Liver (tissue), 9 donors: ENCODE results near the gene MMP14. TPM values are rescaled to one million over a fixed set of nuclear protein-coding genes. Genes with fewer than 3 reads are reported as not detected.

ENCODE experiments used
- DNase-seq: peaks from one replicate; pipeline ENCODE4 v3.0.0-alpha.2; 2017; ENCODE audit warnings: low spot score
- H3K27ac ChIP-seq, 2 donors: one replicate each; pipeline ENCODE4 v1.7.0; 2013; ENCODE audit warnings: inconsistent platforms in 2 of 2, low read length in 2 of 2, control low read depth in 1 of 2, low read depth in 1 of 2, mild to moderate bottlenecking in 1 of 2
- H3K27me3 ChIP-seq, 4 donors: one replicate each; pipeline versions ENCODE4 v1.6.1 to v1.7.0; 2013; ENCODE audit warnings: low read length in 3 of 4, inconsistent platforms in 1 of 4, mild to moderate bottlenecking in 1 of 4, moderate library complexity in 1 of 4; ENCODE audit not compliant: control insufficient read depth in 4 of 4, insufficient read depth in 4 of 4
- H3K36me3 ChIP-seq, 4 donors: one replicate each; pipeline versions ENCODE4 v1.6.1 to v1.7.0; 2013; ENCODE audit warnings: low read length in 3 of 4, mild to moderate bottlenecking in 3 of 4, low read depth in 1 of 4, moderate library complexity in 1 of 4; ENCODE audit not compliant: control insufficient read depth in 4 of 4, insufficient read depth in 3 of 4
- H3K4me1 ChIP-seq, 4 donors: one replicate each; pipeline versions ENCODE4 v1.6.1 to v1.7.0; 2013; ENCODE audit warnings: low read length in 3 of 4, mild to moderate bottlenecking in 3 of 4, moderate library complexity in 1 of 4; ENCODE audit not compliant: control insufficient read depth in 4 of 4, insufficient read depth in 4 of 4
- H3K4me3 ChIP-seq, 3 donors: one replicate each; pipeline versions ENCODE4 v1.6.1 to v1.7.0; 2013; ENCODE audit warnings: low read length in 3 of 3, control low read depth in 1 of 3, low read depth in 1 of 3, mild to moderate bottlenecking in 1 of 3
- H3K9ac ChIP-seq, 2 donors: one replicate each; pipeline ENCODE4 v1.7.0; 2013; ENCODE audit warnings: low read length in 2 of 2, mild to moderate bottlenecking in 2 of 2, moderate library complexity in 2 of 2, control low read depth in 1 of 2, low read depth in 1 of 2
- H3K9me3 ChIP-seq, 4 donors: one replicate each; pipeline versions ENCODE4 v1.6.1 to v1.7.0; 2013; ENCODE audit warnings: low read length in 3 of 4; ENCODE audit not compliant: control insufficient read depth in 4 of 4
- EGR1 ChIP-seq, 2 donors: IDR thresholded peaks; 2 replicates each; pipeline ENCODE4 v1.6.1; 2016 to 2018; ENCODE audit warnings: antibody characterized with exemption in 2 of 2, low read depth in 2 of 2
- FOXA1 ChIP-seq: IDR thresholded peaks from 2 replicates; pipeline ENCODE4 v1.6.1; 2016; ENCODE audit warnings: antibody characterized with exemption
- FOXA2 ChIP-seq: IDR thresholded peaks from 2 replicates; pipeline ENCODE4 v1.6.1; 2016; ENCODE audit warnings: antibody characterized with exemption
- GABPA ChIP-seq, 2 donors: IDR thresholded peaks in 1 of 2; conservative IDR thresholded peaks in 1 of 2; 2 replicates each; pipeline ENCODE4 v1.6.1; 2016; ENCODE audit warnings: antibody characterized with exemption in 2 of 2, mild to moderate bottlenecking in 1 of 2, moderate library complexity in 1 of 2
- HNF4A ChIP-seq, 2 donors: conservative IDR thresholded peaks; 2 replicates each; pipeline ENCODE4 v1.6.1; 2016; ENCODE audit warnings: antibody characterized with exemption in 2 of 2, mild to moderate bottlenecking in 2 of 2
- HNF4G ChIP-seq: IDR thresholded peaks from 2 replicates; pipeline ENCODE4 v1.6.1; 2016; ENCODE audit warnings: antibody characterized with exemption
- JUND ChIP-seq, 2 donors: IDR thresholded peaks; 2 replicates each; pipeline ENCODE4 v1.6.1; 2016; ENCODE audit warnings: antibody characterized with exemption in 2 of 2
- NR2F2 ChIP-seq: IDR thresholded peaks from 2 replicates; pipeline ENCODE4 v1.6.1; 2016; ENCODE audit warnings: antibody characterized with exemption
- RAD21 ChIP-seq, 2 donors: IDR thresholded peaks; 2 replicates each; pipeline ENCODE4 v1.6.1; 2016; ENCODE audit warnings: antibody characterized with exemption in 2 of 2, mild to moderate bottlenecking in 2 of 2
- RXRA ChIP-seq, 2 donors: IDR thresholded peaks; 2 replicates each; pipeline ENCODE4 v1.6.1; 2017 to 2018; ENCODE audit warnings: antibody characterized with exemption in 2 of 2, mild to moderate bottlenecking in 1 of 2
- SP1 ChIP-seq: IDR thresholded peaks from 2 replicates; pipeline ENCODE4 v1.6.1; 2018; ENCODE audit warnings: antibody characterized with exemption, mild to moderate bottlenecking
- YY1 ChIP-seq: IDR thresholded peaks from 2 replicates; pipeline ENCODE4 v1.6.1; 2016; ENCODE audit warnings: antibody characterized with exemption, mild to moderate bottlenecking
- WGBS: extraction: QIAGEN DNeasy Blood & Tissue Kit; methylation state at CpG from one replicate; pipeline ENCODE4 v1.1.7; 2013; 5-methylcytosine and 5-hydroxymethylcytosine counted together
- polyA plus RNA-seq, 2 donors: library from polyadenylated mRNA; stranded (reverse) in 1 of 2; unstranded in 1 of 2; fragments of 200-250 nt in 1 of 2; fragments of >200 nt in 1 of 2; fragmentation: Nextera tagmentation in 1 of 2; extraction: Ambion mirVana in 1 of 2; gene quantifications; one replicate each; pipeline versions ENCODE4 v1.2.1 to v1.2.3, GENCODE V29; 2013 to 2015
- total RNA-seq, 2 donors: library from RNA; depleted of rRNA; stranded (reverse); fragments of >200 nt; gene quantifications; one replicate each; pipeline ENCODE4 v1.2.3, GENCODE V29; 2014
- TF ChIP-seq, protein P1 (sequence below): fragments of 150-350 bp; IDR thresholded peaks from 2 replicates; pipeline ENCODE4 v1.5.1; 2017; ENCODE audit warnings: improper control_type of control experiment, low read depth, low read length; ENCODE audit not compliant: missing input control
- TF ChIP-seq, protein P2 (sequence below): IDR thresholded peaks from 2 replicates; pipeline ENCODE4 v1.6.1; 2016; ENCODE audit warnings: antibody characterized with exemption
- TF ChIP-seq, protein P3 (sequence below): IDR thresholded peaks from 2 replicates; pipeline ENCODE4 v1.6.1; 2016; ENCODE audit warnings: antibody characterized with exemption
- TF ChIP-seq, protein P4 (sequence below): IDR thresholded peaks from 2 replicates; pipeline ENCODE4 v1.6.1; 2016; ENCODE audit warnings: antibody characterized with exemption, mild to moderate bottlenecking
- TF ChIP-seq, protein P5 (sequence below): IDR thresholded peaks from 2 replicates; pipeline ENCODE4 v1.6.1; 2016; ENCODE audit warnings: antibody characterized with exemption
- donor health status: healthy.
- donor health status: healthy.
- donor health status: healthy.
- donor health status: healthy.
- donor health status: healthy.

Gene MMP14
- total and polyA plus RNA-seq, 4 donors: 0.86 to 10.6 (median 8.0) TPM

DNA sequence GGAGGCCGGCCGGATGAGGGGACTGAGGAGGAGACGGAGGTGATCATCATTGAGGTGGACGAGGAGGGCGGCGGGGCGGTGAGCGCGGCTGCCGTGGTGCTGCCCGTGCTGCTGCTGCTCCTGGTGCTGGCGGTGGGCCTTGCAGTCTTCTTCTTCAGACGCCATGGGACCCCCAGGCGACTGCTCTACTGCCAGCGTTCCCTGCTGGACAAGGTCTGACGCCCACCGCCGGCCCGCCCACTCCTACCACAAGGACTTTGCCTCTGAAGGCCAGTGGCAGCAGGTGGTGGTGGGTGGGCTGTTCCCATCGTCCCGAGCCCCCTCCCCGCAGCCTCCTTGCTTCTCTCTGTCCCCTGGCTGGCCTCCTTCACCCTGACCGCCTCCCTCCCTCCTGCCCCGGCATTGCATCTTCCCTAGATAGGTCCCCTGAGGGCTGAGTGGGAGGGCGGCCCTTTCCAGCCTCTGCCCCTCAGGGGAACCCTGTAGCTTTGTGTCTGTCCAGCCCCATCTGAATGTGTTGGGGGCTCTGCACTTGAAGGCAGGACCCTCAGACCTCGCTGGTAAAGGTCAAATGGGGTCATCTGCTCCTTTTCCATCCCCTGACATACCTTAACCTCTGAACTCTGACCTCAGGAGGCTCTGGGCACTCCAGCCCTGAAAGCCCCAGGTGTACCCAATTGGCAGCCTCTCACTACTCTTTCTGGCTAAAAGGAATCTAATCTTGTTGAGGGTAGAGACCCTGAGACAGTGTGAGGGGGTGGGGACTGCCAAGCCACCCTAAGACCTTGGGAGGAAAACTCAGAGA lies 9.6 kb downstream of the MMP14 start:
- WGBS: 96% methylated on average over 26 of the region's 26 CpGs
- no peaks in the 10 kb centered on the region for H3K9me3 ChIP-seq
- DNase-seq: no peak
- H3K4me1 ChIP-seq: peaks cover 0 to 5% (median 4%) of the 10 kb centered on the region in 4 donors
- H3K27me3 ChIP-seq: no peaks in the 10 kb centered on the region
- no peak overlapping the region for H3K4me3 ChIP-seq
- H3K36me3 ChIP-seq: peaks cover 2 to 12% (median 4%) of the 10 kb centered on the region in 4 donors
- no peak for TF ChIP-seq JUND (IDR thresholded peaks at IDR 0.05)
- no peak for TF ChIP-seq SP1
- TF ChIP-seq YY1: no peak
- no peak for TF ChIP-seq HNF4A (conservative IDR thresholded peaks at IDR 0.05)
- no peak for TF ChIP-seq NR2F2
- TF ChIP-seq, protein P1, sequence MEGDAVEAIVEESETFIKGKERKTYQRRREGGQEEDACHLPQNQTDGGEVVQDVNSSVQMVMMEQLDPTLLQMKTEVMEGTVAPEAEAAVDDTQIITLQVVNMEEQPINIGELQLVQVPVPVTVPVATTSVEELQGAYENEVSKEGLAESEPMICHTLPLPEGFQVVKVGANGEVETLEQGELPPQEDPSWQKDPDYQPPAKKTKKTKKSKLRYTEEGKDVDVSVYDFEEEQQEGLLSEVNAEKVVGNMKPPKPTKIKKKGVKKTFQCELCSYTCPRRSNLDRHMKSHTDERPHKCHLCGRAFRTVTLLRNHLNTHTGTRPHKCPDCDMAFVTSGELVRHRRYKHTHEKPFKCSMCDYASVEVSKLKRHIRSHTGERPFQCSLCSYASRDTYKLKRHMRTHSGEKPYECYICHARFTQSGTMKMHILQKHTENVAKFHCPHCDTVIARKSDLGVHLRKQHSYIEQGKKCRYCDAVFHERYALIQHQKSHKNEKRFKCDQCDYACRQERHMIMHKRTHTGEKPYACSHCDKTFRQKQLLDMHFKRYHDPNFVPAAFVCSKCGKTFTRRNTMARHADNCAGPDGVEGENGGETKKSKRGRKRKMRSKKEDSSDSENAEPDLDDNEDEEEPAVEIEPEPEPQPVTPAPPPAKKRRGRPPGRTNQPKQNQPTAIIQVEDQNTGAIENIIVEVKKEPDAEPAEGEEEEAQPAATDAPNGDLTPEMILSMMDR: no peak
- TF ChIP-seq, protein P2, sequence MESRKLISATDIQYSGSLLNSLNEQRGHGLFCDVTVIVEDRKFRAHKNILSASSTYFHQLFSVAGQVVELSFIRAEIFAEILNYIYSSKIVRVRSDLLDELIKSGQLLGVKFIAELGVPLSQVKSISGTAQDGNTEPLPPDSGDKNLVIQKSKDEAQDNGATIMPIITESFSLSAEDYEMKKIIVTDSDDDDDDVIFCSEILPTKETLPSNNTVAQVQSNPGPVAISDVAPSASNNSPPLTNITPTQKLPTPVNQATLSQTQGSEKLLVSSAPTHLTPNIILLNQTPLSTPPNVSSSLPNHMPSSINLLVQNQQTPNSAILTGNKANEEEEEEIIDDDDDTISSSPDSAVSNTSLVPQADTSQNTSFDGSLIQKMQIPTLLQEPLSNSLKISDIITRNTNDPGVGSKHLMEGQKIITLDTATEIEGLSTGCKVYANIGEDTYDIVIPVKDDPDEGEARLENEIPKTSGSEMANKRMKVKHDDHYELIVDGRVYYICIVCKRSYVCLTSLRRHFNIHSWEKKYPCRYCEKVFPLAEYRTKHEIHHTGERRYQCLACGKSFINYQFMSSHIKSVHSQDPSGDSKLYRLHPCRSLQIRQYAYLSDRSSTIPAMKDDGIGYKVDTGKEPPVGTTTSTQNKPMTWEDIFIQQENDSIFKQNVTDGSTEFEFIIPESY: no peak
- TF ChIP-seq GABPA (IDR thresholded peaks at IDR 0.05 in 1 of 2, conservative IDR thresholded peaks at IDR 0.05 in 1 of 2): no peak
- no peak for TF ChIP-seq RXRA (IDR thresholded peaks at IDR 0.05)
- TF ChIP-seq, protein P3, sequence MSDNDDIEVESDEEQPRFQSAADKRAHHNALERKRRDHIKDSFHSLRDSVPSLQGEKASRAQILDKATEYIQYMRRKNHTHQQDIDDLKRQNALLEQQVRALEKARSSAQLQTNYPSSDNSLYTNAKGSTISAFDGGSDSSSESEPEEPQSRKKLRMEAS: no peak
- TF ChIP-seq, protein P4, sequence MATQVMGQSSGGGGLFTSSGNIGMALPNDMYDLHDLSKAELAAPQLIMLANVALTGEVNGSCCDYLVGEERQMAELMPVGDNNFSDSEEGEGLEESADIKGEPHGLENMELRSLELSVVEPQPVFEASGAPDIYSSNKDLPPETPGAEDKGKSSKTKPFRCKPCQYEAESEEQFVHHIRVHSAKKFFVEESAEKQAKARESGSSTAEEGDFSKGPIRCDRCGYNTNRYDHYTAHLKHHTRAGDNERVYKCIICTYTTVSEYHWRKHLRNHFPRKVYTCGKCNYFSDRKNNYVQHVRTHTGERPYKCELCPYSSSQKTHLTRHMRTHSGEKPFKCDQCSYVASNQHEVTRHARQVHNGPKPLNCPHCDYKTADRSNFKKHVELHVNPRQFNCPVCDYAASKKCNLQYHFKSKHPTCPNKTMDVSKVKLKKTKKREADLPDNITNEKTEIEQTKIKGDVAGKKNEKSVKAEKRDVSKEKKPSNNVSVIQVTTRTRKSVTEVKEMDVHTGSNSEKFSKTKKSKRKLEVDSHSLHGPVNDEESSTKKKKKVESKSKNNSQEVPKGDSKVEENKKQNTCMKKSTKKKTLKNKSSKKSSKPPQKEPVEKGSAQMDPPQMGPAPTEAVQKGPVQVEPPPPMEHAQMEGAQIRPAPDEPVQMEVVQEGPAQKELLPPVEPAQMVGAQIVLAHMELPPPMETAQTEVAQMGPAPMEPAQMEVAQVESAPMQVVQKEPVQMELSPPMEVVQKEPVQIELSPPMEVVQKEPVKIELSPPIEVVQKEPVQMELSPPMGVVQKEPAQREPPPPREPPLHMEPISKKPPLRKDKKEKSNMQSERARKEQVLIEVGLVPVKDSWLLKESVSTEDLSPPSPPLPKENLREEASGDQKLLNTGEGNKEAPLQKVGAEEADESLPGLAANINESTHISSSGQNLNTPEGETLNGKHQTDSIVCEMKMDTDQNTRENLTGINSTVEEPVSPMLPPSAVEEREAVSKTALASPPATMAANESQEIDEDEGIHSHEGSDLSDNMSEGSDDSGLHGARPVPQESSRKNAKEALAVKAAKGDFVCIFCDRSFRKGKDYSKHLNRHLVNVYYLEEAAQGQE: no peak
- TF ChIP-seq, protein P5, sequence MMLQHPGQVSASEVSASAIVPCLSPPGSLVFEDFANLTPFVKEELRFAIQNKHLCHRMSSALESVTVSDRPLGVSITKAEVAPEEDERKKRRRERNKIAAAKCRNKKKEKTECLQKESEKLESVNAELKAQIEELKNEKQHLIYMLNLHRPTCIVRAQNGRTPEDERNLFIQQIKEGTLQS: no peak
- TF ChIP-seq FOXA1: no peak
- TF ChIP-seq HNF4G: no peak
- no peak for TF ChIP-seq FOXA2
- TF ChIP-seq EGR1 (IDR thresholded peaks at IDR 0.05; ENCODE audit: low read depth in 2 of 2): no peak
- TF ChIP-seq RAD21 (IDR thresholded peaks at IDR 0.05): no peak
- no peak overlapping the region for H3K9ac ChIP-seq
- no peak overlapping the region for H3K27ac ChIP-seq
